ENCODE data around the gene SH3BP1. TPM values are rescaled to one million over a fixed set of nuclear protein-coding genes. Genes with fewer than 3 reads are reported as not detected.

The SH3BP1 gene
- total RNA-seq, 2 donors from 2014 or later = 99.0 to 103 TPM

Other genes starting within 250 kb of the SH3BP1 start
- gene ELFN2, start 212.2 kb upstream of the SH3BP1 start, total RNA-seq = under 1 TPM; 0.58 to 0.62 TPM
- 100 to 1,000 TPM in 1 of 2 donors, 10 to 100 TPM in 1; 94.0 to 116 TPM for gene MFNG, start 153.3 kb upstream of the SH3BP1 start, total RNA-seq
- under 1 TPM in 1 of 2 donors, not detected in 1; 0.25 TPM for gene CARD10, start 120.3 kb upstream of the SH3BP1 start, total RNA-seq
- 1 to 10 TPM; 4.0 to 4.6 TPM for gene CDC42EP1, start 79.2 kb upstream of the SH3BP1 start, total RNA-seq
- not detected for gene LGALS2, start 59.6 kb upstream of the SH3BP1 start, total RNA-seq
- gene GGA1, start 30.8 kb upstream of the SH3BP1 start, total RNA-seq = 10 to 100 TPM; 81.5 to 96.2 TPM
- 10 to 100 TPM; 14.8 to 17.2 TPM for gene PDXP, start 19.1 kb downstream of the SH3BP1 start, total RNA-seq
- gene LGALS1, start 36.0 kb downstream of the SH3BP1 start, total RNA-seq = 100 to 1,000 TPM; 303 to 803 TPM
- 10 to 100 TPM; 31.3 to 36.3 TPM for gene NOL12, start 46.7 kb downstream of the SH3BP1 start, total RNA-seq
- 10 to 100 TPM; 25.4 to 28.6 TPM for gene TRIOBP, start 57.4 kb downstream of the SH3BP1 start, total RNA-seq
- gene GCAT, start 168.3 kb downstream of the SH3BP1 start, total RNA-seq = 10 to 100 TPM; 14.9 to 22.7 TPM
- gene GALR3, start 183.7 kb downstream of the SH3BP1 start, total RNA-seq = under 1 TPM in 1 of 2 donors, not detected in 1; 0.29 TPM
- gene ANKRD54, start 204.7 kb downstream of the SH3BP1 start, total RNA-seq = 10 to 100 TPM; 22.8 to 28.2 TPM
- 100 to 1,000 TPM; 826 to 905 TPM for gene EIF3L, start 209.8 kb downstream of the SH3BP1 start, total RNA-seq

All from activated T-cell treated with anti-CD3 and anti-CD28 coated beads, Interleukin-2, amount 50 U/mL, for 72 hours (primary cell).